Measurements from ENCODE around the gene LIMA1. TPM values are rescaled to one million over a fixed set of nuclear protein-coding genes. Genes with fewer than 3 reads are reported as not detected.

LIMA1 gene
- total and polyA plus RNA-seq, 9 of the 15 experiments (the other 6 are each of a cell fraction or from before 2014, with no cell fraction given), result 20.2 to 37.8 (median 27.3) TPM

DNA sequence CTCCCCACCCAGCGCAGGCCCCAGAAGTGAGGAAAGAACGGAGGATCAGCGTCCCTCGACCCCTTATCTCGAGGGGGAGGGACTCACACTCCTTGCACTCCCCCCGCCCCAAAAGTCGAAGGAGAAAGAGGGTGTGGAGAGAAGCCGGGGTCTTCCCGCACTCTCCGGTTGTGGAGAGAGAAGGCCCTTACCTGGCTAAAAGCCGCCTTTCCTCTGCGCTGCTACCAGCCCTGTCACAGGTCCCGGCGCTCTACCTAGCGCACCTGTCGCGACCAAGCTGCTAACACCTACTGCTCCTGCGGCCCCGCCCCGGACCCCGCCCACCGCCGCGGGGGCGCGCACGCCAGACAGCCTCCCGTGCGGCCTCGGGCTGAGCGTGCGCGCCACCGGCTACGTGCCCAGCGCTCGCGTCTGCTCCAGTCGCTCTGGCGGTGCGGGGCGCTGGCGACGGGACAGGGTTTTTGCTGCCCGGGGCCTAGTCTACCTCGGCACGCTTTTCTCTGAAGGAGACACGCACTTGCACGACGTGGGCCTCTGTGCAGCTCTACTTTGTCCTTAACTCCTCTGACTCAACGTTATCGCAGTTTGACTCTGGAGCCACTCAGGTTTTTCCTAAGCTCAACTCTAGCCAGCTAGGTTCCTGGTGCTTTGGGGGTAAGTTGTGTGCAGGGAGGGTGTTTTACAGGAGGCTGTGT, at the start of gene LIMA1 (continued):
- TF ChIP-seq, protein P1, sequence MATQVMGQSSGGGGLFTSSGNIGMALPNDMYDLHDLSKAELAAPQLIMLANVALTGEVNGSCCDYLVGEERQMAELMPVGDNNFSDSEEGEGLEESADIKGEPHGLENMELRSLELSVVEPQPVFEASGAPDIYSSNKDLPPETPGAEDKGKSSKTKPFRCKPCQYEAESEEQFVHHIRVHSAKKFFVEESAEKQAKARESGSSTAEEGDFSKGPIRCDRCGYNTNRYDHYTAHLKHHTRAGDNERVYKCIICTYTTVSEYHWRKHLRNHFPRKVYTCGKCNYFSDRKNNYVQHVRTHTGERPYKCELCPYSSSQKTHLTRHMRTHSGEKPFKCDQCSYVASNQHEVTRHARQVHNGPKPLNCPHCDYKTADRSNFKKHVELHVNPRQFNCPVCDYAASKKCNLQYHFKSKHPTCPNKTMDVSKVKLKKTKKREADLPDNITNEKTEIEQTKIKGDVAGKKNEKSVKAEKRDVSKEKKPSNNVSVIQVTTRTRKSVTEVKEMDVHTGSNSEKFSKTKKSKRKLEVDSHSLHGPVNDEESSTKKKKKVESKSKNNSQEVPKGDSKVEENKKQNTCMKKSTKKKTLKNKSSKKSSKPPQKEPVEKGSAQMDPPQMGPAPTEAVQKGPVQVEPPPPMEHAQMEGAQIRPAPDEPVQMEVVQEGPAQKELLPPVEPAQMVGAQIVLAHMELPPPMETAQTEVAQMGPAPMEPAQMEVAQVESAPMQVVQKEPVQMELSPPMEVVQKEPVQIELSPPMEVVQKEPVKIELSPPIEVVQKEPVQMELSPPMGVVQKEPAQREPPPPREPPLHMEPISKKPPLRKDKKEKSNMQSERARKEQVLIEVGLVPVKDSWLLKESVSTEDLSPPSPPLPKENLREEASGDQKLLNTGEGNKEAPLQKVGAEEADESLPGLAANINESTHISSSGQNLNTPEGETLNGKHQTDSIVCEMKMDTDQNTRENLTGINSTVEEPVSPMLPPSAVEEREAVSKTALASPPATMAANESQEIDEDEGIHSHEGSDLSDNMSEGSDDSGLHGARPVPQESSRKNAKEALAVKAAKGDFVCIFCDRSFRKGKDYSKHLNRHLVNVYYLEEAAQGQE (IDR thresholded peaks at IDR 0.05; ENCODE audit: borderline replicate concordance), result peak; percentile 41
- TF ChIP-seq, protein P1 (CRISPR knock-in tag; IDR thresholded peaks at IDR 0.05; ENCODE audit: low read depth), result no peak
- no peak for TF ChIP-seq PRPF4 (IDR thresholded peaks at IDR 0.05; ENCODE audit: insufficient read depth, low read depth, low read length, poor library complexity, severe bottlenecking)
- peak; percentile 55 for TF ChIP-seq EGR1 (conservative IDR thresholded peaks at IDR 0.05)
- no peak for TF ChIP-seq ZSCAN32 (CRISPR knock-in tag; IDR thresholded peaks at IDR 0.05)
- TF ChIP-seq, protein P2, sequence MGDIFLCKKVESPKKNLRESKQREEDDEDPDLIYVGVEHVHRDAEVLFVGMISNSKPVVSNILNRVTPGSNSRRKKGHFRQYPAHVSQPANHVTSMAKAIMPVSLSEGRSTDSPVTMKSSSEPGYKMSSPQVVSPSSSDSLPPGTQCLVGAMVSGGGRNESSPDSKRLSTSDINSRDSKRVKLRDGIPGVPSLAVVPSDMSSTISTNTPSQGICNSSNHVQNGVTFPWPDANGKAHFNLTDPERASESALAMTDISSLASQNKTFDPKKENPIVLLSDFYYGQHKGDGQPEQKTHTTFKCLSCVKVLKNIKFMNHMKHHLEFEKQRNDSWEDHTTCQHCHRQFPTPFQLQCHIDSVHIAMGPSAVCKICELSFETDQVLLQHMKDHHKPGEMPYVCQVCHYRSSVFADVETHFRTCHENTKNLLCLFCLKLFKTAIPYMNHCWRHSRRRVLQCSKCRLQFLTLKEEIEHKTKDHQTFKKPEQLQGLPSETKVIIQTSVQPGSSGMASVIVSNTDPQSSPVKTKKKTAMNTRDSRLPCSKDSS (IDR thresholded peaks at IDR 0.05; ENCODE audit: low read depth, partially characterized antibody), result no peak
- TF ChIP-seq POLR3G (IDR thresholded peaks at IDR 0.05; ENCODE audit: extremely low read depth, insufficient read length, insufficient replicate concordance), result no peak
- no peak for TF ChIP-seq ETV5 (CRISPR knock-in tag; IDR thresholded peaks at IDR 0.05; ENCODE audit: low read depth)
- TF ChIP-seq, protein P3, sequence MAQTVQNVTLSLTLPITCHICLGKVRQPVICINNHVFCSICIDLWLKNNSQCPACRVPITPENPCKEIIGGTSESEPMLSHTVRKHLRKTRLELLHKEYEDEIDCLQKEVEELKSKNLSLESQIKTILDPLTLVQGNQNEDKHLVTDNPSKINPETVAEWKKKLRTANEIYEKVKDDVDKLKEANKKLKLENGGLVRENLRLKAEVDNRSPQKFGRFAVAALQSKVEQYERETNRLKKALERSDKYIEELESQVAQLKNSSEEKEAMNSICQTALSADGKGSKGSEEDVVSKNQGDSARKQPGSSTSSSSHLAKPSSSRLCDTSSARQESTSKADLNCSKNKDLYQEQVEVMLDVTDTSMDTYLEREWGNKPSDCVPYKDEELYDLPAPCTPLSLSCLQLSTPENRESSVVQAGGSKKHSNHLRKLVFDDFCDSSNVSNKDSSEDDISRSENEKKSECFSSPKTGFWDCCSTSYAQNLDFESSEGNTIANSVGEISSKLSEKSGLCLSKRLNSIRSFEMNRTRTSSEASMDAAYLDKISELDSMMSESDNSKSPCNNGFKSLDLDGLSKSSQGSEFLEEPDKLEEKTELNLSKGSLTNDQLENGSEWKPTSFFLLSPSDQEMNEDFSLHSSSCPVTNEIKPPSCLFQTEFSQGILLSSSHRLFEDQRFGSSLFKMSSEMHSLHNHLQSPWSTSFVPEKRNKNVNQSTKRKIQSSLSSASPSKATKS (CRISPR knock-in tag; IDR thresholded peaks at IDR 0.05), result no peak
